Esophagus squamous epithelium (tissue), 4 donors: Measurements from ENCODE around the gene SEC24C.

Experiments used
- POLR2A ChIP-seq, 4 donors: fragments of 450-650 bp; IDR thresholded peaks; one replicate each; pipeline ENCODE4 v1.6.1; 2017; ENCODE audit warnings: antibody characterized with exemption in 4 of 4, mild to moderate bottlenecking in 4 of 4, moderate library complexity in 3 of 4
- TF ChIP-seq, protein P1 (sequence below), 6 experiments: fragments of 450-650 bp in 4 of 6; fragments of 200-600 bp in 2 of 6; sonication (generic) in 2 of 6; IDR thresholded peaks; one replicate each; pipeline ENCODE4 v1.5.1; 2016 to 2019; ENCODE audit warnings: antibody characterized with exemption in 6 of 6, mild to moderate bottlenecking in 4 of 6, moderate library complexity in 4 of 6

DNA sequence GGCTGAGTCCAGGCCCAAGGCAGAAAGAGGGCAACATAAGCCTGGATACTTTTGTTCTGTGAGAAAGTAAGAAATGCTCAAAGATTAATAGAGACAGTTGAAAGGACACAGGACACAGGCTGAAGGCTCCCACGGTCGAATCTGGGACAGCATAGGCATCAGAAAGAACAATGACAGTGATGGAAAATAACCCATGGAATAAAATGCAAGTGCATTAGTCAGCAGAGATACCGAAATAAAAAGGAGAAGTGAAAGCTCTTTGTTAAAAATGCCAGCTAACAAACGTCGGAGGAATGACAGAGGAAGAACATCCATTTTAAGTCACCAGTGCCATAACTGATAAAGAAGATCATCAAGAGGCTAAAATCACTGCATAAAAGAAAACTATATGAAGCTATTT is 26.6 kb upstream of the SEC24C start:
- TF ChIP-seq, protein P1, sequence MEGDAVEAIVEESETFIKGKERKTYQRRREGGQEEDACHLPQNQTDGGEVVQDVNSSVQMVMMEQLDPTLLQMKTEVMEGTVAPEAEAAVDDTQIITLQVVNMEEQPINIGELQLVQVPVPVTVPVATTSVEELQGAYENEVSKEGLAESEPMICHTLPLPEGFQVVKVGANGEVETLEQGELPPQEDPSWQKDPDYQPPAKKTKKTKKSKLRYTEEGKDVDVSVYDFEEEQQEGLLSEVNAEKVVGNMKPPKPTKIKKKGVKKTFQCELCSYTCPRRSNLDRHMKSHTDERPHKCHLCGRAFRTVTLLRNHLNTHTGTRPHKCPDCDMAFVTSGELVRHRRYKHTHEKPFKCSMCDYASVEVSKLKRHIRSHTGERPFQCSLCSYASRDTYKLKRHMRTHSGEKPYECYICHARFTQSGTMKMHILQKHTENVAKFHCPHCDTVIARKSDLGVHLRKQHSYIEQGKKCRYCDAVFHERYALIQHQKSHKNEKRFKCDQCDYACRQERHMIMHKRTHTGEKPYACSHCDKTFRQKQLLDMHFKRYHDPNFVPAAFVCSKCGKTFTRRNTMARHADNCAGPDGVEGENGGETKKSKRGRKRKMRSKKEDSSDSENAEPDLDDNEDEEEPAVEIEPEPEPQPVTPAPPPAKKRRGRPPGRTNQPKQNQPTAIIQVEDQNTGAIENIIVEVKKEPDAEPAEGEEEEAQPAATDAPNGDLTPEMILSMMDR (IDR thresholded peaks at IDR 0.05): no peak
- TF ChIP-seq POLR2A (IDR thresholded peaks at IDR 0.05): no peak
